Hepatocyte (in vitro differentiated cells): ENCODE data around the gene FAM13C.

Experiments
- EZH2phosphoT487 ChIP-seq: fragments of 200-600 bp; sonication (generic); IDR thresholded peaks from one replicate; pipeline ENCODE4 v1.6.1; 2018; ENCODE audit warnings: antibody characterized with exemption, mild to moderate bottlenecking, low read depth, moderate library complexity; ENCODE audit not compliant: unreplicated experiment, severe bottlenecking
- TF ChIP-seq, protein P1 (sequence below): fragments of 200-600 bp; sonication (generic); IDR thresholded peaks from 2 replicates; pipeline ENCODE4 v1.5.1; 2016; ENCODE audit warnings: antibody characterized with exemption, mild to moderate bottlenecking; ENCODE audit not compliant: poor library complexity

DNA sequence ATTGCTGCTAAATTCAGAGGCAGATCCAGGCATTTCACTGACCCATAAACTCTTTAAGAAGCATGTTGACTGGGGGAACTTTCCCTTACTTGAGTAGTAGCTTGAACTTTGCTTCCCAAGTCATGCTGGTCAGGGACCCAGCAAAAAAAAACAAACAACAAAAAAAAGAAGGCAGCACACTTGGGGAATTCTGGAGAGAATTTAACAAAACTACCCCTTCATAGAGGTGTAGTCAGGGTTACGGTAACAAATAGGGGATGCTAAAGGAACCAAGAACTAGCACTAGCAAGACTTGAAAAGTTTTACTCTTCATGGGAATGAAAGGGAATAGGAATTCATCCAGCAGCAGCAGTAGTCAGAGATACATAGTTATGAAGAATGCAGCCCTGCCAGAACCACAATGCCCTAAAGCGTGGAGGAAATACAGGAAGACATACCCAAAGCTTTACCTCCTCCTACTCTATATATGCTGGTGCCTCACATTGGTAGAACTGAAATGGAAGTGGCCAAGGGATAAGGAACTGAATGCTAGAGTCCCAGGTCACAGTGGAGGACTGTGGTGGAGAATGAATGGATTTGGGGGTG is 118.6 kb downstream of the FAM13C start:
- TF ChIP-seq, protein P1, sequence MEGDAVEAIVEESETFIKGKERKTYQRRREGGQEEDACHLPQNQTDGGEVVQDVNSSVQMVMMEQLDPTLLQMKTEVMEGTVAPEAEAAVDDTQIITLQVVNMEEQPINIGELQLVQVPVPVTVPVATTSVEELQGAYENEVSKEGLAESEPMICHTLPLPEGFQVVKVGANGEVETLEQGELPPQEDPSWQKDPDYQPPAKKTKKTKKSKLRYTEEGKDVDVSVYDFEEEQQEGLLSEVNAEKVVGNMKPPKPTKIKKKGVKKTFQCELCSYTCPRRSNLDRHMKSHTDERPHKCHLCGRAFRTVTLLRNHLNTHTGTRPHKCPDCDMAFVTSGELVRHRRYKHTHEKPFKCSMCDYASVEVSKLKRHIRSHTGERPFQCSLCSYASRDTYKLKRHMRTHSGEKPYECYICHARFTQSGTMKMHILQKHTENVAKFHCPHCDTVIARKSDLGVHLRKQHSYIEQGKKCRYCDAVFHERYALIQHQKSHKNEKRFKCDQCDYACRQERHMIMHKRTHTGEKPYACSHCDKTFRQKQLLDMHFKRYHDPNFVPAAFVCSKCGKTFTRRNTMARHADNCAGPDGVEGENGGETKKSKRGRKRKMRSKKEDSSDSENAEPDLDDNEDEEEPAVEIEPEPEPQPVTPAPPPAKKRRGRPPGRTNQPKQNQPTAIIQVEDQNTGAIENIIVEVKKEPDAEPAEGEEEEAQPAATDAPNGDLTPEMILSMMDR: no peak
- no peak for TF ChIP-seq EZH2phosphoT487
